H1 (cell line): ENCODE data around the gene SIX4.

Source experiments
- BRCA1 ChIP-seq: IDR thresholded peaks from 2 replicates; pipeline ENCODE4 v1.6.1; 2012; ENCODE audit warnings: low read depth, low read length, improper control_type of control experiment
- CREB1 ChIP-seq: IDR thresholded peaks from 2 replicates; pipeline ENCODE4 v1.6.1; 2012; ENCODE audit warnings: inconsistent platforms
- CTCF ChIP-seq, 3 experiments: IDR thresholded peaks; 1 replicate in 2 of 3; 2 replicates in 1 of 3; pipeline versions ENCODE4 v1.5.1 to v1.6.1; 2011; ENCODE audit warnings: low read length in 3 of 3, mild to moderate bottlenecking in 3 of 3, inconsistent platforms in 2 of 3, low read depth in 1 of 3, moderate library complexity in 1 of 3; ENCODE audit not compliant: insufficient read depth in 1 of 3; ENCODE audit errors: control extremely low read depth in 1 of 3
- EGR1 ChIP-seq: IDR thresholded peaks from 2 replicates; pipeline ENCODE4 v1.6.1; 2011; ENCODE audit warnings: low read depth, low read length, borderline replicate concordance
- EP300 ChIP-seq, 2 experiments: IDR thresholded peaks; 1 replicate in 1 of 2; 2 replicates in 1 of 2; pipeline ENCODE4 v1.6.1; 2011 to 2012; ENCODE audit warnings: low read depth in 2 of 2, low read length in 2 of 2, mild to moderate bottlenecking in 2 of 2, borderline replicate concordance in 1 of 2, inconsistent platforms in 1 of 2, moderate library complexity in 1 of 2
- GABPA ChIP-seq: IDR thresholded peaks from 2 replicates; pipeline ENCODE4 v1.6.1; 2011; ENCODE audit warnings: mild to moderate bottlenecking, low read length, moderate library complexity, borderline replicate concordance; ENCODE audit not compliant: insufficient read depth
- KDM5A ChIP-seq: fragments of 200-600 bp; IDR thresholded peaks from 2 replicates; pipeline ENCODE4 v1.7.1; 2012; ENCODE audit warnings: mild to moderate bottlenecking, low read length, inconsistent platforms, mixed read lengths
- MAX ChIP-seq: IDR thresholded peaks from 2 replicates; pipeline ENCODE4 v1.6.1; 2012; ENCODE audit warnings: inconsistent platforms
- RAD21 ChIP-seq, 2 experiments: IDR thresholded peaks in 1 of 2; conservative IDR thresholded peaks in 1 of 2; 2 replicates each; pipeline ENCODE4 v1.6.1; 2011; ENCODE audit warnings: low read depth in 2 of 2, low read length in 2 of 2, improper control_type of control experiment in 1 of 2, inconsistent platforms in 1 of 2, mild to moderate bottlenecking in 1 of 2, moderate library complexity in 1 of 2
- RXRA ChIP-seq: IDR thresholded peaks from 2 replicates; pipeline ENCODE4 v1.6.1; 2011; ENCODE audit warnings: low read depth, mild to moderate bottlenecking, low read length, moderate library complexity; ENCODE audit not compliant: insufficient read depth
- SIN3A ChIP-seq, 2 experiments: IDR thresholded peaks in 1 of 2; conservative IDR thresholded peaks in 1 of 2; 2 replicates each; pipeline ENCODE4 v1.6.1; 2011 to 2012; ENCODE audit warnings: low read length in 2 of 2, improper control_type of control experiment in 1 of 2, low read depth in 1 of 2, mild to moderate bottlenecking in 1 of 2
- SRF ChIP-seq: IDR thresholded peaks from 2 replicates; pipeline ENCODE4 v1.6.1; 2011; ENCODE audit warnings: mild to moderate bottlenecking, low read depth, low read length, moderate library complexity
- SUZ12 ChIP-seq: fragments of 200-600 bp; sonication (generic); IDR thresholded peaks from 2 replicates; pipeline ENCODE4 v1.6.1; 2012; ENCODE audit warnings: mild to moderate bottlenecking, inconsistent platforms, low read length, moderate library complexity, mixed read lengths

GRCh38 chr14:60723907-60724618, at the start of gene SIX4:
- TF ChIP-seq RAD21 (IDR thresholded peaks at IDR 0.05 in 1 of 2, conservative IDR thresholded peaks at IDR 0.05 in 1 of 2; ENCODE audit: low read depth in 2 of 2, low read length in 2 of 2) (peak in 1 of 2 experiments; percentile 8; a peak in 2 of 4 replicates), EGR1 (no peak), CTCF (IDR thresholded peaks at IDR 0.05; ENCODE audit: control extremely low read depth in 1 of 3, insufficient read depth in 1 of 3, low read depth in 1 of 3, low read length in 3 of 3) (no peak), EP300 (IDR thresholded peaks at IDR 0.05; ENCODE audit: borderline replicate concordance in 1 of 2, low read depth in 2 of 2, low read length in 2 of 2) (no peak), BRCA1 (no peak), SUZ12 (0 out of 2 replicates have a peak, but pooled peaks have one; percentile 52), GABPA (no peak), SRF (no peak), SIN3A (conservative IDR thresholded peaks at IDR 0.05 in 1 of 2, IDR thresholded peaks at IDR 0.05 in 1 of 2; ENCODE audit: low read depth in 1 of 2, low read length in 2 of 2) (peak; percentile 46 to 79; a peak in 1 of 4 replicates), KDM5A (no peak), RXRA (no peak), MAX (peak; percentile 19; the same call in 1 of the 2 replicates), CREB1 (no peak)
